Hematopoietic multipotent progenitor cell treated with erythropoietin and hydrocortisone succinate and interleukin-3 and kit ligand, for 6 days (in vitro differentiated cells): ENCODE measurements around the gene C3orf22.
"Not testable (repeated sequence)": the region's sequence is repeated elsewhere in the genome, so short reads cannot be mapped to it uniquely, and the experiment has no call there.

Source experiments
- DNase-seq: peaks from one replicate; pipeline ENCODE4 v3.0.0-alpha.2; 2015

Gene C3orf22

GRCh38 chr3:126542340-126543241, 16.1 kb downstream of the C3orf22 start:
- DNase-seq: no peak

DNA sequence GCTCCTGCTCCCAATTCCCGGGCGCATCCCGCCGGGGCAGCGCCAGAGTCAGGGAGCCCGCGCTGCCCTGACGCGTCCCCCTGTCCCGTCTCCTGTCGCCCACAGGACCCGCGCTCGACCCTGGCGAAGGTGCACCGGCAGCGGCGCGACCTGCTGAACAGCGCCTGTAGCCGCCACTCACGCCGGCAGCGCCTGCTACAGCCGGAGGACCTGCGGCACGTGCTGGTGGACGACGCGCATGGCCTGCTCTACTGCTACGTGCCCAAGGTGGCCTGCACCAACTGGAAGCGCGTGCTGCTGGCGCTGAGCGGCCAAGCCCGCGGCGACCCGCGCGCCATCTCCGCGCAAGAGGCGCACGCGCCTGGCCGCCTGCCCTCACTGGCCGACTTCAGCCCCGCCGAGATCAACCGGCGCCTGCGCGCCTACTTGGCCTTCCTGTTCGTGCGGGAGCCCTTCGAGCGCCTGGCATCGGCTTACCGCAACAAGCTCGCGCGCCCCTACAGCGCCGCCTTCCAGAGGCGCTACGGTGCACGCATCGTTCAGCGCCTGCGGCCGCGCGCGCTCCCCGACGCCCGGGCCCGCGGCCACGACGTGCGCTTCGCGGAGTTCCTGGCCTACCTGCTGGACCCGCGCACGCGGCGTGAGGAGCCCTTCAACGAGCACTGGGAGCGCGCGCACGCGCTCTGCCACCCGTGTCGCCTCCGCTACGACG, 16.9 kb downstream of the C3orf22 start:
- DNase-seq: no peak

- peak; percentile 75 for DNase-seq
Measured at GRCh38 chr3:126540951-126541627, 17.6 kb downstream of the C3orf22 start.

DNA sequence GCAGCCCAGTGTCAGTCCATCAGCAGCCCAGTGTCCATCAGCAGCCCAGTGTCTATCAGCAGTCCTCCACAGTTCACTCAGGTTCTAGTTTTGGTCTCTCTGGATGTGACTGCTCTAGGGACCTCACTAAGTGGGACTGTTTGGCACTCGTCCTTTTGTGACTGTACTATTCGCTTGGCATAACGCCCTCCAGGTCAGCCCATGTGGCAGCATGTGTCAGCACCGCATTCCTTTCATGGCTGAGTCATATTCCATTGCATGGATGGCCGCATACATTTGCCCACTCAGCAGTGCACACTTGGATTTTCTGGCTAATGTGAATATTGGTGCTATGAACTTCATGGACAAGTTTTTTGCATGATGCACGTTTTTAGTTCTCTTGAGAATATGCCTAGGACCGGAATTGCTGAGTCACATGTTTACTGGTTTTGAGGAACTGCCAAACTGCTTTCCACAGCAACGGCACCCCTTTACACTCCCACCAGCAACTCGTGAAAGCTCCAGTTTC, 18.3 kb downstream of the C3orf22 start:
- DNase-seq: peak; percentile 90

- no peak for DNase-seq
Measured at GRCh38 chr3:126539558-126540250, 19.0 kb downstream of the C3orf22 start.

DNA sequence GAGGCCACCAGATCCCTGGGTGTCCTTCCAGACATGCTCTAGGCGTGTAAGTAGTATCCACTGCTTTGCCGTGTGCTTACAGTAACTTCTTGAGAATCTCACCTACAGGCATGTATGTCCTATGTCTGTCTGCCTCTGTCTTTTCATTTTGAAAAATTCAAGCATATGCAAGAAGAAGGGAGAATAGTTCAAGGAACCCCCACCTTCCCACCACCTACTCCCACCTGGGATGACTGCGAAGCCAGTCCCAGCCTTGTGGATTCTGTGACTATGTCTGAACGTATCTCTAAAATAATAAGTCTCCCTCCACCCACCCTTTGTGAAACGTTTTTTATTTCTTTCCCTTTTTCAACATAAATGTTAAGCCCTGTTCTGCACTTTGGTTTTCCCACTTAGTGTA, 19.8 kb downstream of the C3orf22 start:
- DNase-seq: no peak

DNA sequence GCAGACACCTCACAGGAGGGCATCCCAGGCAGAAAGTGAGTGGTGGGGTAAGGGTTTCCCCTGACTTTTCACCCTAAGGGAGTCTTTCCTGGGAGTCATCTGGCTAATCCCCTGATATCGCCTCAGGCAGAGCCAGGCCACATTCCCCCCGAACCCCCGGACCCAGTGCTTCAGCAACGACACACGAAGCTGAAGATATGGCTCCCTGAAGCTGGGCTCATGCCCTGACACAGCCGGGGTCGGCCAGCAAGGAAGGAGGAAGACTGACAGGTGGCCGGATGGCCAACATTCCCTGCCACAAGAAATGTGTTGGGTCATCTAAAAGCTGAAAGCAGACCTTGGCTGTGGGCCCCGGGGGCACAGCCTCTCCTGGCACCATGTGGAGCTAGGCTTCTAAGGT, 20.4 kb downstream of the C3orf22 start:
- no peak for DNase-seq

- DNase-seq: no peak
Measured at GRCh38 chr3:126537730-126538281, 20.9 kb downstream of the C3orf22 start.

DNA sequence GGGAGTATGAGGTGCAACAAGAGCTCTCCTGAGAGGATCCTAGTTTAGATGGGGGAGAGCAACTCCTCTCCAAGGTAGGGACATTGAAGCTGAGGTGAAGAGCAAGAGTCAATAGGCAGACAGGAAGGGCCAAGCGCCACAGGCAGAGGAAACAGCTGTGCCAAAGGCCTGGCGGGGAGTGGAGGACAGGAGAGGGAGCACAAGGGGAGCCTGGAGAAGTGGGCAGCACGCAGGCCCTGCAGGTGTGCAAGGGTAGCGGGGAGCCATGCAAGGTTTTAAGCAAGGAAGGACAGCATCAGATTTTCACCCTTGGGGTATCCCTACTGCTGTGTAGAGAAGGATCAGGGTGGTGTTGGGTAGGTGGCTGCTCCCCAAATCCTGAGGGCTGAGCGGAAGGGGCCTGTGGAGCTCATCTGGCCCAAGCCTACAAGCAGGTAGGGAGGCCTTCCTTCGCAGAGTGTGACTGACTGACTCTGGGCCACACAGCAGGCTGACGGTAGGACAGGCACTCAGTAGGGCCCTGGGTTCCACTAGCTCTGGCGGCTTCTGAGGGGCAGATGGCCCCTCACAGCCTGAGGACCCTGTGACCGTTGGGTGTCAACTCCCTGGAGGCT, 21.5 kb downstream of the C3orf22 start:
- DNase-seq: no peak

GRCh38 chr3:126536126-126536525, 22.6 kb downstream of the C3orf22 start:
- DNase-seq: no peak

DNA sequence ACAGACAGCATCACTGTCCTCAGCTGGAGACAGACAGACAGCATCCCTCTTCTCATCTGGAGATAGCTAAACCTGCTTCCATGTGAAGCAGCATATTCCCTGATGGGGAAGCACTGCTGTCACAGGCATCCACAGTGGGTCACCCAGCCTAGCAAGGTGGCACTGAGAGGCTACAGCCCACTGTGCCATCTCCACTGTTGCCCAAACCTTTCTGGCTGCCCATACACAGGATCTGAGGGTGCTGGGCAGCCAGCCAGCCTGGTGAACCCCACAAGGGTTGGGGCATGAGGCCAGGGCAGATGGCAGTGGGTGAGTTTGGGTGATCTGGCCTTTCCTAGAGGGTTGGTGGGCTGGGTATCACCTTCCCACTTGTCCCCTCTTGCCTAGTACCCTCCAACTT, 23.1 kb downstream of the C3orf22 start:
- DNase-seq: no peak

DNA sequence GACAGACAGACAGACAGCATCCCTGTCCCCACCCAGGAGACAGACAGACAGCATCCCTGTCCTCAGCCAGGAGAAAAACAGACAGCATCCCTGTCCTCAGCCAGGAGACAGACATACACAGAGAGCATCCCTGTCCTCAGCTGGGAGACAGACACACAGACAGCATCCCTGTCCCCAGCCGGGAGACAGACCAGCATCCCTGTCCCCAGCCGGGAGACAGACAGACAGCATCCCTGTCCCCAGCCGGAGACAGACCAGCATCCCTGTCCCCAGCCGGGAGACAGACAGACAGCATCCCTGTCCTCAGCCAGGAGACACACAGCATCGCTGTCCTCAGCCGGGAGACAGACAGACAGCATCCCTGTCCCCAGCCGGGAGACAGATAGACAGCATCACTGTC, 24.0 kb downstream of the C3orf22 start:
- not testable (repeated sequence) for DNase-seq

GRCh38 chr3:126533506-126533905, 25.2 kb downstream of the C3orf22 start:
- DNase-seq: peak; percentile 33

DNA sequence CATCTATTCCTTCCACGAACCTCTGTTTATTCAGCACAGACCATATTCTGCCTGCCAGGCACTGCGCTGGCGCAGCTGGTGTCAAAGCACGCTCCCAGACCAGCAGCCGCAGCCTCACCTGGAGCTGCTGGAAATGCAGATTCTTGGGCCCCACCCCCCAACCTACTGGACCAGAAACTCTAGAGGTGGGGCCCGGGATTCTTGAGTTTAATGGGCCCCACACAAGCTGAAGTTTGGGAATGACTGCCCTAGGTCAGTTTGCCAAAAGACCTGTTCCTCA, 27.7 kb downstream of the C3orf22 start:
- no peak for DNase-seq

DNA sequence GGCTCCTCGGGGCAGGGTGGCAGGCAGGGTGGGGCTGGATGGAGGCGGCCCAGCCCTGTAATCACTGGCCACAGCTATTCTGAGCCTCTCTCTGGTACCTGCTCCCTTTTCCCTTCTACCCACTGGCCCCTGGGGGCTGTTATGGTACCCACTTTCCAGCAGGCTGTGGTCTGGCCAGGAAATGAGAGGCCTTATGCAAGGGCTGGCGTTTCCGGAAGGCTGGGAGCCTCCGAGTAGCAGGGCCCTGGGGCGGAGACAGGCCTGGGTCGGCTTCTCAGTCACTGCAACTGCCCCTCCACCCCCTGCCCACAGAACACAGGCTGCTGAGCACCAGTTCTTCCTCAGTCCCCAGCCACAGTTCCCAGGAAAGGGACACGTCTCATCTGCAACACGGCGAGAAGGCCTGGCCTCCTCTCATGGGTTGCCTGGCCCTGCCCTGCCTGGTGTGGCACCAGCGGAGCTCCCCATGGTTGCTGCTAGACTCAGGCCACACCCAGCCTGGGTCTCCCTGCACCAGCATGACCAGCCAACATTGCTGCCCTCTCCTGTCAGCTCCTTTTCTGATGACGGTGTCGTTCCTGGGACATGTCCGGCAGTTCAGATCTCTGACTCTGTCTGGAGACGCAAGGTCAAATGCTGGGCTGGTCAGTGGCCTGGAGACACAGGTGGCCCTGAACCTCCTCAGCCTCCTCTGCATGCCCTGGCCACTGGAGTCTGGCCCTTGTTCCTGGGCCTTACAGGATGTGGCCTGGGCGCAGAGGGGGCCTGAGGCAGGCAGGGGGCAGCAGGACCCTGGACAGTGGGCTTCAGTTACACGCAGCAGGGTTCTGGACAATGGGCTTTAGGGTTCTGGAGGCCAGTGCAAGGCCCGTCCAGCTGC, 28.3 kb downstream of the C3orf22 start:
- DNase-seq: peak; percentile 83

DNA sequence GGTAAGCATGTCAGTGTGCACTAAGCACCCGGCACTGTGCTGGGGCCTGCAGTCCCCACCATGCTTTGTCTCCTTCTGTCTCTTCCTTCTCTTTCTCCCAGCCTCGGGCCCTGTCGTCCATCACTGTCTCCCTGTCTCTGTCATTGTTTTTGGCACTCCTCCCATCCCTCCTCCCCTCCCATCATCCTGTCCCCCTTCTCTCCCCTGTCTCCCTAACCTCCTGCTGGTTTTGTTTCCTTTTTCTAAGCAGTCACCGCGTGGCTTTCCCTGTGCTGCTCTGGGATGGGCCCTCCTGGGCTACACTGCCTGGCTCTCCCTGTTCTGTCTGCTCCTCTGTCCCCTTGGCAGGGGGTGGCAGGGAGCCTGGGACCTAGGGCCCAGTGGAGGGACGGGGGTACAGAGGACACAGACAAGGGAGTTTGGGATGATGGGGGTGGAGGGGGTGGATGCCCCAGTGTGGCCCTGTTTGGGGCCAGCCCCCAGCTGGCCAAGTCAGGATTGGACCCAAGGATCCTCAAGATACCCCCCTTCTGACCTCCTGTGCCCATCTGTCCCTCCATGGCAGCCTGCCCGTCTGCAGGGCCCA, 29.1 kb downstream of the C3orf22 start:
- no peak for DNase-seq

- DNase-seq: peak; percentile 81
Measured at GRCh38 chr3:126528800-126529541, 29.8 kb downstream of the C3orf22 start.

GRCh38 chr3:126528419-126528799, 30.3 kb downstream of the C3orf22 start:
- DNase-seq: no peak

DNA sequence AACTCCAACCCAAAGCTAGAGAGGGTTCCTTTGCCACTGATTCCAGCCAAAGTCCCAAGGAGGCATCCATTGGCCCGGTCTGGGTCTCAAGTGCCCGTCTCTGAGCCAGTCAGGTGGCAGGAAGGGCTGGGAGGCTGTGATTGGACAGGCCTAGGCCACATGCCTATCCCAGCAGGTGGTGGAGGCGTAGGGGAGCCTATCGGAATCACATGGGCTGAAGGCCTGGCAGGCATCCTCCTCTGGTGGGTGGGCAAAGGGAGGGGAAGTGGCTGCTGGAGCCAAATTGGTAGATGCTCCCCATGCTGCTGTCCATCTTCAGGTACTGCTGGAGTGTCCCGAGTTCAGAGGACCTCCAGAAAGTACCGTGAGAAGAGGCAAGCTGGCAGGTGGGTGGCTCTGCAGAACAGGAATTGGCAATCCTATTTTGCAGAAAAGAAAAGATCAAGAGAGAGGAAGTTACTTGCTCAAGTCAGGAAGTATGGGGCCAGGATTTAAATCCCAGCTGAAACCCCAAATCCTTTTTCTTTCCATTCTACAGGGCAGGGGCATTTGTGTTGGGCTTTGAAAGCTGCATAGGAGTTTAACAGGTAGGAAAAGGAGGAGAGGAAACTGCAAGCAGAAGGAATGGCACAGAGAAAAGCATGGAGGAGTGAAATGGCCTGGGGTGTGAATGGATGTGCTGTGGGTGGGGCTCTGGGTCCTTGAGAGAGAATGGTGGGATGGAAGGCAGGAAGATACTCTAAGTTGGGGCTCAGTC, 31.1 kb downstream of the C3orf22 start:
- no peak for DNase-seq
